ENCODE measurements around the gene SNX1.

DNA sequence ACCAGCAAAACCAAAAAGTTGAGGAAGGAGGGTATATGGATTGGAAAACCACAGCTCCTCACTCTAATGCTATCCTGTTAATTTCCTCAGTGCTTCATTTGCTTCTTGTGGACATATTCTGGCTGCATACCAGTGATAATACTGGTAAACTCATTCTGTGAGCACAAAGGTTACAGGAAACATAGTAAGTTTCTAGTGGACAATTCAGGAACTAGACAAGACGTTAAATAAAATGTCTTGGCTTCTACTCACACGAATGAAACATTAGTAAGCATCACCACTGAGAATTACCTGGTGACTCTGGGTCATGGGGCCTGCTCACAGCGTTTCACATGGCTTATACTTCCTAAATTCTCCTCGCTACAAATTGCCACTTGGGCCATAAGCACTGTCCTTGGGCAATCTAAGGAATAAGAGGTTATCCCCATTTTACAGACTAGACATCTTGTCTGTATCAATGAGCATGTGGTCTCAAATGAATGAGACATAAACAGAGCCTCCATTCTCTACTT, 87.1 kb downstream of the SNX1 start:
- no peak for TF ChIP-seq CTCF (IDR thresholded peaks at IDR 0.05 in 2 of 3, conservative IDR thresholded peaks at IDR 0.05 in 1 of 3; ENCODE audit: control insufficient read depth in 2 of 3, extremely low read depth in 1 of 3, insufficient read depth in 1 of 3, low read depth in 3 of 3, low read length in 3 of 3)
- no peak for TF ChIP-seq ZNF384 (IDR thresholded peaks at IDR 0.05; ENCODE audit: borderline replicate concordance, low read depth, low read length)
- no peak for TF ChIP-seq NRF1 (conservative IDR thresholded peaks at IDR 0.05; ENCODE audit: low read depth, low read length)
- no peak for TF ChIP-seq FOXM1 (IDR thresholded peaks at IDR 0.05; ENCODE audit: low read depth, low read length)
- TF ChIP-seq NFIC (IDR thresholded peaks at IDR 0.05; ENCODE audit: low read depth, low read length): no peak
- no peak for TF ChIP-seq BCL11A (IDR thresholded peaks at IDR 0.05; ENCODE audit: low read depth, low read length)
- TF ChIP-seq KAT2A (conservative IDR thresholded peaks at IDR 0.05; ENCODE audit: control insufficient read depth, low read depth, low read length): no peak
- TF ChIP-seq EGR1 (IDR thresholded peaks at IDR 0.05; ENCODE audit: borderline replicate concordance in 1 of 2, low read depth in 2 of 2, low read length in 2 of 2): no peak
- TF ChIP-seq YY1 (IDR thresholded peaks at IDR 0.05; ENCODE audit: low read depth, low read length): no peak
- no peak for TF ChIP-seq GABPA (IDR thresholded peaks at IDR 0.05; ENCODE audit: low read depth)
- TF ChIP-seq BRCA1 (IDR thresholded peaks at IDR 0.05; ENCODE audit: low read depth, low read length): no peak

All from GM12878 (cell line).